HT1080 (cell line): ENCODE data around the gene DRD3. TPM values are rescaled to one million over a fixed set of nuclear protein-coding genes. Genes with fewer than 3 reads are reported as not detected.

Experiments used
- DNase-seq: peaks from one replicate; pipeline ENCODE4 v3.0.0-alpha.2; 2015; ENCODE audit warnings: low read depth
- total RNA-seq: library from RNA; depleted of rRNA; stranded (reverse); fragments of >200 nt; shearing (Covaris generic); gene quantifications from 2 replicates; pipeline ENCODE4 v1.2.3, GENCODE V29; 2014; rRNA removed

DRD3 gene
- total RNA-seq, 1 experiment from 2014 or later = not detected

GRCh38 chr3:114079761-114080160, 99.1 kb downstream of the DRD3 start:
- no peak for DNase-seq

- DNase-seq = no peak
Observed at GRCh38 chr3:114078126-114078525, 100.7 kb downstream of the DRD3 start.

Other genes starting within 250 kb of the DRD3 start
- gene ZDHHC23, start 231.0 kb downstream of the DRD3 start, total RNA-seq = 3.0 and 3.9 TPM in 2 replicates
- 0.11 and 0.47 TPM in 2 replicates for gene CCDC191, start 122.5 kb downstream of the DRD3 start, total RNA-seq
- gene QTRT2, start 122.3 kb downstream of the DRD3 start, total RNA-seq = 32.1 and 32.3 TPM in 2 replicates
- not detected in 2 replicates for gene ZNF80, start 58.5 kb upstream of the DRD3 start, total RNA-seq
- 0.20 TPM in 1 of 2 replicates, not detected in the other for gene TIGIT, start 115.0 kb upstream of the DRD3 start, total RNA-seq